ENCODE data around the gene GHRHR.

Gene GHRHR

GRCh38 chr7:30963842-30964241 lies at the start of gene GHRHR:
TSS of gene GHRHR (plus strand) at chr7:30963953. CDS start at chr7:30964069, 116 bp downstream.
- DNase-seq (ENCODE audit: low read depth), result no peak

DNA sequence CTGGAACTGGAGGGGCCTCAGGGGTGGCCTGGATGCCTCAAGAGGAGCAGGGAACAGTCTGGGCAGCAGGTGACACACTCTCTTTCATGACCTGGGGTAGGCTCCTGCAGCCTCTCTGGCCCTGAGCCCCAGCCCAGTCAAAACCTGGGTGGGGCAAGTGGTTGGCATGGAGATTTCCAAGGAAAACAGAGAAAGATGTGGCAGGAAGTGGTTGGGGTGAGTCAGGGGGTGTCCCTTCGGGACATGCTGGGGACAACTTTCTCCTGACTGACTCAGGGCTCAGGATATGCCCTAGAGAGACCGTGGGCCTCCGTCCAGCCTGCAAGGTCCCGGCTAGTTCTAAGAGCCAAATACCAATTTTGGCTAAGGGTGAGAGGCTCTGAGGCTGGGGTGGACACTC lies 49.2 kb upstream of the GHRHR start:
- DNase-seq (ENCODE audit: low read depth), result no peak

DNA sequence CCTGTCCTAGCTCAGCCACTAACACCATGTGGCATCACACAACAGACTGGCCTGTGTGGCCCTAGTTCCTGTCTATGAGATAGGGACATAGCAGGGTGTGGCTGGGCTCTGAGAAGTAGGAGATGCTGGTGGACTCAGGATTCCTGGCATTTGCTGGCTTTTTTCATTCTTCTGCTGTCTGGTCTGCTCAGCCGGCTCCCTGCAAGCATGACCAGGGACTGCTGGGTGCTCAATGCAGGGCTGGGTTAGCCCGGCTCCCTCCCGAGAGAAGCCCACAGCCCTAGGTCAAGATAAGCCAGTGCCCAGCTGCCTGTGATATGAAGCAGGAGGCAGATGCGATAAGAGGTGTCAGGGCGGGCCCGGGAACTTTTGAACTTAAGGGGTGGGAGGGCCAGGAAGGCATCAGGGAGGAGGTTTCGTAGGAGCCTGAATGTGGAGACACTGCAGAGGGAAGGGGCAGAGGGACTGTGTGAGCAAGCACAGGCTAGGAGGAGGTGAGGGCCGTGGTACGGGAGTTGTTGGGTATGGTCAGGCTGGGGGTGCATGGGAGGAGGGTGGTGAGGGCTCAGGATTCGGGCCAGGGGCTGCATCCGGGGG lies 48.6 kb upstream of the GHRHR start:
- no peak for DNase-seq (ENCODE audit: low read depth)

DNA sequence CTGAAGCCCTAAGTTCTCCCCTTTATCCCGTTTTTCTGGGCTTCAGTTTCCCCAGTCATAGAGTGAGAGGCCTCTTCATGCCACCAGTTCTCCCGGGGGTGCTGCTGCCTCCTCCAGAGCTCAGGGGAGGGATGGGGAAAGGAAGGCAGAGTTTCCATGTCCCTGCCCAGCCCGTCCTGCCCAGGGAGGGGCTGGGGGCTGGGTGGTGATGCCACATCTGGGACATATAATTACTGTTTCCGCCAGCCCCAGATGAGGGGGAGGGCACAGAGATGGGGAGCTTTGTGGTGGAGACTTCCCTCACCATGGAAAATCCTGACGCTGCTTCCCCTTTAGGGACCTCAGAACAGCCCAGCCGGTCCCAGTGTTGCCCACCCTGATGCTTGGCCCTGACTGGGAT lies 48.0 kb upstream of the GHRHR start:
- no peak for DNase-seq (ENCODE audit: low read depth)

GRCh38 chr7:30916255-30916654 lies 47.5 kb upstream of the GHRHR start:
- DNase-seq (ENCODE audit: low read depth), result no peak

DNA sequence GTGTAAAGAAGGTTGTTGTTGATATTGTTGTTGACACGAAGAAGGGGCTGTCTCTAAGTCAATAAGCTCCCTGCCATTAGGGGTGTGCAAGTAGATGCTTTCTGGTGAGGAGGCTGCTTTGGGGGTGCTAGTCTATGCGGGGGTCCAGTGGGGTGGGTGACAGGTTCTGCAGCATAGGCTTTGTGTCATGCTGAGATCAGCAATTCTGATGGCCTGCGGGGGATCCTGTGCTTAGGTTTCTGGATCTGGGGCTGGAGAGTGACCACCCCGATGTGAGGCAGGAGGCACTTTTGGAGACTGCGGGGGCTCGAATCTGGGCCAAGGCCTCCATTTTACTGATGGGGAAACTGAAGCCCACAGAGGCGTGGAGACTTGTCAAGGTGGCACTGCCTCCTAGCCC lies 47.0 kb upstream of the GHRHR start:
- DNase-seq (ENCODE audit: low read depth), result no peak

DNA sequence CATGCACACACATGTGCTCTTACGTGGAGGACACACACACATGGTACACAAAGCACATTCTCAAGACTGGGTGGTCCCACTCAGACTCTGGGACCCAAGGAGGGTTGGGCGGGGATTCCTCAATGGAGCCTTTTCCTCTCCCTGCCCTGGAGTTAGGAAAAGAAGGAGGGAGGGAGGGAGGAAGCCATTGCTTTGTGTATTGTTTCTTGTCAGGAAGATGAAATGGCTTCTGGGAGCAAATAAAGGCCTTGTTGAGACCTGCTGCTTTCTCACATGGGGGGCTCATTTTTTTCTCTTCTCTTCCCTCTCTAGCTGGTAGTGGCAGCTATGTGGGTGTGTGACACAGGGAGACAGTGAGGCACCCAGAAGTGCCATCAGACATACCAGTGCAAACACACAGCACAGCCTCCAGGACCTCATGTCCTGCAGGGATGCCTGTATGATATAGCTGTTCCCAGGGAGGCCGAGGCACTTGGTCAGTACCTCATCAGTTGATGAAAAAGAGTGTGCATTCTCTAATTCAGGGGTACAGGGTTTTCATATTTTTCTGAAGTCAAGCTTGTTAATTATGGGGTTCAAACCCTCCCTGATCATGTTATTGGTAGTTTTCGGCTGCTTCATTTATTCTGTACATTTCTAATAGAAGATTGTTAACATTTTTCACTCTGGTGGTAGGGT lies 46.4 kb upstream of the GHRHR start:
- DNase-seq (ENCODE audit: low read depth), result no peak

DNA sequence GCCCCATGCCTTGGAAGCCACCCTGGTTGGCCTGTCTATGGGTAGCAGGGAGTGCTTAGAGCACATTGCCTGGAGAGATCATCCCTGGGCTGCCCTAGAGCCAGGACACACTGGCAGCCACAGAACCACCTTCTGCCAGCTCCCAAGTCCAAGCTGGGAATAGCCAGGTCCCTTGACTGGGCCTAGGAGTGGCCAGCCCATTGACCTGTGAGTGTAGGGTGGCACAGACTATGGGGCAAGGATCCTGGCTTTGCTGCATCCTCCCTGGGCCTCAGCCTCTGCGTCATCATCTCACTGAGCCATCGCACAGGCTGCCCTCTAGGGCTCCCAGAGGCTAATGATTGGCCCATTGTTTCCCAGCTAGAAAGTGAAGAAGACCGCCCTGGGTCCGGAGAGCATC lies 45.1 kb upstream of the GHRHR start:
- no peak for DNase-seq (ENCODE audit: low read depth)

GRCh38 chr7:30920021-30920583 lies 43.7 kb upstream of the GHRHR start:
- DNase-seq (ENCODE audit: low read depth), result no peak

- DNase-seq (ENCODE audit: low read depth), result no peak
Observed at GRCh38 chr7:30920584-30921539, 42.9 kb upstream of the GHRHR start.

GRCh38 chr7:30921540-30922401 lies 42.0 kb upstream of the GHRHR start:
- DNase-seq (ENCODE audit: low read depth), result no peak

GRCh38 chr7:30922596-30922995 lies 41.2 kb upstream of the GHRHR start:
- DNase-seq (ENCODE audit: low read depth), result no peak

- DNase-seq (ENCODE audit: low read depth), result no peak
Observed at GRCh38 chr7:30923009-30923773, 40.6 kb upstream of the GHRHR start.

DNA sequence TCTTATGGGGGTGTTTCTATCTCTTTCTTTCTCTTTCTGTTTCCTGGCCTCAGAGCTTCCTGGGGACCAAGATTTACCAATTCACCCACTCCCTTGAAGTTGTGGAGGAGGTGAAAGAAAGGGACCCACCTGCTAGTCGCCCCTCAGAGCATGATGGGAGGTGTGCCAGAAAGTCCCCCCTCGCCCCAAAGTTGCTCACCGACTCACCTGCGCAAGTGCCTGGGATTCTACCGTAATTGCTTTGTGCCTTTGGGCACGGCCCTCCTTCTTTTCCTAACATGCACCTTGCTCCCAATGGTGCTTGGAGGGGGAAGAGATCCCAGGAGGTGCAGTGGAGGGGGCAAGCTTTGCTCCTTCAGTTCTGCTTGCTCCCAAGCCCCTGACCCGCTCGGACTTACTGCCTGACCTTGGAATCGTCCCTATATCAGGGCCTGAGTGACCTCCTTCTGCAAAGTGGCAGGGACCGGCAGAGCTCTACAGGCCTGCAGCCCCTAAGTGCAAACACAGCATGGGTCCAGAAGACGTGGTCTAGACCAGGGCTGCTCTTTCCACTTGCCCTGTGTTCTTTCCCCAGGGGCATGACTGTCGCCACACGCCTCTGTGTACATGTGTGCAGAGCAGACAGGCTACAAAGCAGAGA lies 39.9 kb upstream of the GHRHR start:
- no peak for DNase-seq (ENCODE audit: low read depth)

- no peak for DNase-seq (ENCODE audit: low read depth)
Observed at GRCh38 chr7:30924624-30925023, 39.1 kb upstream of the GHRHR start.

DNA sequence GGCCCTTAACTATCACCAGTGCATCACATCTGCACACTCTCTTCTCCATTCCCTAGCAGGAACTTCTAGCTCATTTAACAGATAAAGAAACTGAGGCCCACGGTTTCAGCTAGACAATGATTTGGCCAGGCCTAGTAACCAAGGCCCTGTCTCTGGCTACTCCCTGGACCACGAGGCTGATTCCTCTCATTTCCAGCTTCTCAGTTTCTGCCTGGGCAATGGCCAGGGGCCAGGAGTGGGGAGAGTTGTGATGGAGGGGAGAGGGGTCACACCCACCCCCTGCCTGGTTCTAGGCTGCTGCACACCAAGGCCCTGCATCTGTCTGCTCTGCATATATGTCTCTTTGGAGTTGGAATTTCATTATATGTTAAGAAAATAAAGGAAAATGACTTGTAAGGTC lies 38.6 kb upstream of the GHRHR start:
- DNase-seq (ENCODE audit: low read depth), result no peak

DNA sequence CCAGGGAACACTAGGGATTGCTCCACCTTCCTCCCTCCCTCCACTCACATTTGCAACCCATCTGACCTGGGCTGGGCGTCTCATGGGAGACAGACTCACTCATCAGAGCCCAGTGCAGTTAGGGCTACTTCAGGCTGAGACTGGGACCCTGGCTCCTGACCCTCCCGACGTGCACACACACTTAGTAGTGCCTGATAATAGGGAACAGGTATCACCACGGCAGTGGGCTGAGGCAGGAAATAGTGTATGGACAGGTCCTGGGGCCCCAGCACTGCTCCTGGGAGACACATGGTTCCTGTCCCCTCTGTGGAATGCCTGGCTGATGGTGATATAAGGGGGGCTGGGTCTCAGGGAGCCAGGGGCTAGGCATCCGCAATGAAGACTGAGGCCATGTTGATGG lies 37.8 kb upstream of the GHRHR start:
- DNase-seq (ENCODE audit: low read depth), result no peak

DNA sequence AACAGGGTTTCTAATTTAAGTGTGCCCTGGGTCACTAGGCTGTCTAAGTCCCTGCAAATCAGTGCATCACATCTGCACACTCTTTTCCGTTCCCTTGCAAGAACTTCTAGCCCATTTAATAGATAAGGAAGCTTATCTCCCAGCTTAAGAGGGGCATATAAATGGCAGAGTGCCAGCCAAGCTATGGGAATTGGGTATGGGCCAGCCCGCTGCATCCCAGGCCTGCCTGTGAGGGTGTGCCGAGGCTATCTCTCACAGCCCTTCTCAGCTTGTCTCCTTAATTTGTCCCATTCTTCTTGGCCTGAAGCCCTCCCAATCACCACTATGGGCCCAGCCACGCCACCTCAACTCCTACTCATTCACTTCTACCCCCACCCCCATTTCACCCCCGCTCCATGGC lies 37.4 kb upstream of the GHRHR start:
- no peak for DNase-seq (ENCODE audit: low read depth)

GRCh38 chr7:30927040-30927439 lies 36.7 kb upstream of the GHRHR start:
- DNase-seq (ENCODE audit: low read depth), result no peak

DNA sequence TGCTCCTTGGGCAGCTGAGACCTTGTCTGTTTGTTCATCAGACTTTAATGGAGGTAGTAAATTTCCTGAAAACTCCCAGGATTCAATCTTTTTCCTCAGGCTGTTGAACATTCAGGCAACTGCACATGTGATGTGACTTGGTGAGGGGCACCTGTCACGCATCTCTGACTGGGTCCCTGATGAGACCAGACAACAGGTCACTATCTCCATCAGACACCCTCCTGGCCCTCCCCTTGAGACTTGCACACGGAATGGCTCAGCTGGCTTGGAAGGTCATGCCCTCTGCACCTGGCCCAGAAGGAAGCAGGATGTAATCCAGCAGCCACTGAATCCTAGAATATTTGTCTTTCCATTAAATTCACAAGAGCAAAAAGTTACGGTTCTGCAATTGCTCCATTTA lies 36.2 kb upstream of the GHRHR start:
- DNase-seq (ENCODE audit: low read depth), result no peak
